HEK293T (cell line): Measurements from ENCODE around the gene SPEF2.
"Not testable (repeated sequence)": the region's sequence is repeated elsewhere in the genome, so short reads cannot be mapped to it uniquely, and the experiment has no call there.

Experiments used
- CTCF ChIA-PET: fragments of 350-600 bp; formaldehyde crosslinking; extraction: SDS; loops from one replicate; lab custom pipeline; 2021; ENCODE audit warnings: antibody characterized with exemption, inconsistent platforms; lab: Yijun Ruan, JAX
- POLR2A ChIA-PET: fragments of 350-600 bp; formaldehyde crosslinking; extraction: SDS; loops from one replicate; lab custom pipeline; 2020; ENCODE audit warnings: antibody characterized with exemption, inconsistent platforms; lab: Yijun Ruan, JAX
- DNase-seq: peaks from one replicate; pipeline ENCODE4 v3.0.0; 2012; ENCODE audit warnings: mixed read lengths; ENCODE audit errors: extremely low spot score
- ARNT ChIP-seq: fragments of 450-650 bp; IDR thresholded peaks from 2 replicates; pipeline ENCODE4 v1.6.1; 2017; ENCODE audit warnings: mild to moderate bottlenecking
- BHLHE40 ChIP-seq: fragments of 450-650 bp; IDR thresholded peaks from 2 replicates; pipeline ENCODE4 v1.6.1; 2016; ENCODE audit warnings: mild to moderate bottlenecking, moderate library complexity, borderline replicate concordance
- CTBP1 ChIP-seq: fragments of 450-650 bp; IDR thresholded peaks from 2 replicates; pipeline ENCODE4 v1.6.1; 2016; ENCODE audit warnings: borderline replicate concordance
- ELF4 ChIP-seq: fragments of 450-650 bp; IDR thresholded peaks from 2 replicates; pipeline ENCODE4 v1.6.1; 2017; ENCODE audit warnings: antibody characterized with exemption
- FOXA1 ChIP-seq: fragments of 450-650 bp; IDR thresholded peaks from 2 replicates; pipeline ENCODE4 v1.6.1; 2016; ENCODE audit warnings: mild to moderate bottlenecking
- FOXK2 ChIP-seq: fragments of 450-650 bp; IDR thresholded peaks from 2 replicates; pipeline ENCODE4 v1.6.1; 2016; ENCODE audit warnings: mild to moderate bottlenecking
- FOXM1 ChIP-seq: fragments of 450-650 bp; IDR thresholded peaks from 2 replicates; pipeline ENCODE4 v1.6.1; 2017; ENCODE audit warnings: mild to moderate bottlenecking, borderline replicate concordance
- HDGF ChIP-seq: fragments of 450-650 bp; IDR thresholded peaks from 2 replicates; pipeline ENCODE4 v1.6.1; 2017; ENCODE audit warnings: antibody characterized with exemption, borderline replicate concordance
- L3MBTL2 ChIP-seq: fragments of 450-650 bp; conservative IDR thresholded peaks from 2 replicates; pipeline ENCODE4 v1.6.1; 2016; ENCODE audit warnings: mild to moderate bottlenecking
- LEF1 ChIP-seq: fragments of 450-650 bp; IDR thresholded peaks from 2 replicates; pipeline ENCODE4 v1.6.1; 2017; ENCODE audit warnings: mild to moderate bottlenecking, borderline replicate concordance
- NFRKB ChIP-seq: fragments of 450-650 bp; IDR thresholded peaks from 2 replicates; pipeline ENCODE4 v1.6.1; 2016; ENCODE audit warnings: mild to moderate bottlenecking, moderate library complexity
- SP1 ChIP-seq: fragments of 450-650 bp; IDR thresholded peaks from 2 replicates; pipeline ENCODE4 v1.6.1; 2017
- SUZ12 ChIP-seq: fragments of 450-650 bp; IDR thresholded peaks from 2 replicates; pipeline ENCODE4 v1.6.1; 2016; ENCODE audit warnings: mild to moderate bottlenecking
- TARDBP ChIP-seq: fragments of 450-650 bp; IDR thresholded peaks from 2 replicates; pipeline ENCODE4 v1.6.1; 2016
- ZNF384 ChIP-seq: fragments of 450-650 bp; IDR thresholded peaks from 2 replicates; pipeline ENCODE4 v1.6.1; 2016
- TF ChIP-seq, protein P1 (sequence below): fragments of 450-650 bp; IDR thresholded peaks from 2 replicates; pipeline ENCODE4 v1.6.1; 2016

The SPEF2 gene

DNA sequence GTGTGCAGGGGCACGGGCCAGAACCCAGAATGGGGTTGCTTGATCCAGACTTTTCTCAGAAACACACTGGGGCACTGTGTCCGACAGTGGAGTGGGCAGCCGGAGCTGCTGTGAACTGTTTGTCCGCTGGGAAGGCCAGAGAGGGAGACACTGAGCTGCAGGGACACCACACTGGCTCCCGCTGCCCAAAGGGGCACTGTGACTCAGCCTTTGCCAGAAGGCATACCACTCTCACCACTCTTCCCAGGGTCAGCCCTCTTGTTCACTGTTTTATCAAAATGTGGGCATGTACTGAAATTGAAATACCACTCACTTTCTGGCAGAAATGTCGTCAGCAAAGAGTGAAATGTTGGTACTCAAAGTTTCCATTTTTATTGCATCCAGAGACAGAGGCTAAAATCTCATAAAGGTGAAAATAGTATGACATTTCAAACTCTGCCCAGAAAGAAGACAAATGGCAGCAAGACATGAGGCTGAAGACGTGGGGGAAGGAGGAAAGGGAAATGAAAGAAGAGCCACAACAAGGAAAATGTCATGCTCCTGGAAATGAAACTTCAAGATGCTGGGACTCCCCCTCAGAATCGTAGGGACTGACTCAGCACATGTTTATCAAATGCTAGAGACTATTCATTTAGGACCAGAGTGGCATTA is 234.5 kb downstream of the SPEF2 start:
- DNase-seq, result no peak
- TF ChIP-seq ELF4, result no peak
- no peak for TF ChIP-seq CTBP1
- no peak for TF ChIP-seq FOXM1
- TF ChIP-seq FOXK2, result no peak
- TF ChIP-seq BHLHE40, result no peak
- no peak for TF ChIP-seq ZNF384
- TF ChIP-seq SP1, result no peak
- TF ChIP-seq, protein P1, sequence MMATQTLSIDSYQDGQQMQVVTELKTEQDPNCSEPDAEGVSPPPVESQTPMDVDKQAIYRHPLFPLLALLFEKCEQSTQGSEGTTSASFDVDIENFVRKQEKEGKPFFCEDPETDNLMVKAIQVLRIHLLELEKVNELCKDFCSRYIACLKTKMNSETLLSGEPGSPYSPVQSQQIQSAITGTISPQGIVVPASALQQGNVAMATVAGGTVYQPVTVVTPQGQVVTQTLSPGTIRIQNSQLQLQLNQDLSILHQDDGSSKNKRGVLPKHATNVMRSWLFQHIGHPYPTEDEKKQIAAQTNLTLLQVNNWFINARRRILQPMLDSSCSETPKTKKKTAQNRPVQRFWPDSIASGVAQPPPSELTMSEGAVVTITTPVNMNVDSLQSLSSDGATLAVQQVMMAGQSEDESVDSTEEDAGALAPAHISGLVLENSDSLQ, result no peak
- TF ChIP-seq L3MBTL2, result no peak
- TF ChIP-seq HDGF, result no peak
- no peak for TF ChIP-seq SUZ12
- TF ChIP-seq TARDBP, result no peak
- no peak for TF ChIP-seq FOXA1
- no peak for TF ChIP-seq NFRKB
- TF ChIP-seq LEF1, result no peak
- no peak for TF ChIP-seq ARNT
- POLR2A ChIA-PET, result no interaction called here
- CTCF ChIA-PET, result no interaction called here

GRCh38 chr5:35852773-35853172 is 235.1 kb downstream of the SPEF2 start:
- POLR2A ChIA-PET, result no interaction called here

GRCh38 chr5:35853631-35854030 is 236.0 kb downstream of the SPEF2 start:
- POLR2A ChIA-PET, result no interaction called here
- DNase-seq, result no peak
- TF ChIP-seq SP1, result no peak
- no peak for TF ChIP-seq FOXA1
- no peak for TF ChIP-seq BHLHE40
- no peak for TF ChIP-seq ARNT

More at GRCh38 chr5:35852773-35853172, 235.1 kb downstream of the SPEF2 start:
- DNase-seq, result no peak
- CTCF ChIA-PET, result no interaction called here
- no peak for TF ChIP-seq L3MBTL2
- TF ChIP-seq TARDBP, result no peak
- no peak for TF ChIP-seq SP1
- no peak for TF ChIP-seq ZNF384
- no peak for TF ChIP-seq BHLHE40
- TF ChIP-seq SUZ12, result no peak
- TF ChIP-seq LEF1, result no peak
- TF ChIP-seq FOXM1, result no peak
- no peak for TF ChIP-seq CTBP1
- no peak for TF ChIP-seq HDGF
- TF ChIP-seq FOXK2, result no peak
- TF ChIP-seq ELF4, result no peak
- no peak for TF ChIP-seq NFRKB
- no peak for TF ChIP-seq FOXA1
- TF ChIP-seq ARNT, result no peak

DNA sequence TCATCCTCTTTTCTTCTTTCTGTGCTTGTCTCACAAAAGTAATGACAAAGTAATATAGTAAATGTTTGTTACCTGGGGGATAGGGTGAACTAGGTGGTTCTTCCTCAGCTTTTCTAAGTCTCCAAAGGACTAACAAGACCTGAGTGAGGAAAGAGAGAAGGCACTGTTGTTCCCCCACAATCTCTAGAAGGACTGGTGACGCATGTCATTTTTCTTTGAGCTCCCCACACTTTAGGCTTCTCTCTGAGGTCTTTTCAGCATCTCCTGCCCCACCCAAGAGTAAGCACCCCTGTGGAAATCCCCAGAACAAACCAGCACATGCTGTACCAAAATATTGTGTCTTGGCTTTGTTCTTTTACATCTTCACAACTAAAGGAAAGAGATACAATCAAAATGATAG is 236.6 kb downstream of the SPEF2 start:
- no peak for TF ChIP-seq ZNF384
- TF ChIP-seq L3MBTL2, result no peak
- no peak for TF ChIP-seq SP1
- no peak for TF ChIP-seq ELF4
- no peak for TF ChIP-seq TARDBP
- no peak for TF ChIP-seq NFRKB
- TF ChIP-seq SUZ12, result no peak
- ChIA-PET POLR2A (no interaction called here), CTCF (no interaction called here)
- no peak for DNase-seq

More at GRCh38 chr5:35853631-35854030, 236.0 kb downstream of the SPEF2 start:
- CTCF ChIA-PET, result no interaction called here

DNA sequence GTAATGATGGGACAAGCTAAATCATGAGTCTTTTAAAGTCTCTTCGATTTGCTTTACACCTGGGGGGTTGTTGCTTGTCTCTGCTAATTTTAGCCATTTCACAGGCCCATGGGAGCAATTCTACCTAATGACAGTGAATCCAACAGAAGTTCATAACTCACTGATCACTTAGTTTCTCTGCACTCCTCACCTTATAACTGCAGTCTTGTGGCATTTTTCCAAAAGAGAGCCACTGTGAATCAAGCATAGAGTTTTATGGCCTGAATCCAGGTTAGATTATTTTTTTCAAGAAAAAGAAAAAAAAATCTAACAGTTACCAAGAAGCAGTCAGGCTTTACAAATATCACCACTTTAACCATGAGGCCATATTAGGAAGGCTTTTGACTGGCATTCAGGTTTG is 237.5 kb downstream of the SPEF2 start:
- ChIA-PET POLR2A (no interaction called here), CTCF (no interaction called here)
- DNase-seq, result no peak
- no peak for TF ChIP-seq ELF4
- TF ChIP-seq FOXM1, result no peak
- no peak for TF ChIP-seq L3MBTL2
- TF ChIP-seq TARDBP, result no peak
- TF ChIP-seq ZNF384, result no peak
- no peak for TF ChIP-seq CTBP1

DNA sequence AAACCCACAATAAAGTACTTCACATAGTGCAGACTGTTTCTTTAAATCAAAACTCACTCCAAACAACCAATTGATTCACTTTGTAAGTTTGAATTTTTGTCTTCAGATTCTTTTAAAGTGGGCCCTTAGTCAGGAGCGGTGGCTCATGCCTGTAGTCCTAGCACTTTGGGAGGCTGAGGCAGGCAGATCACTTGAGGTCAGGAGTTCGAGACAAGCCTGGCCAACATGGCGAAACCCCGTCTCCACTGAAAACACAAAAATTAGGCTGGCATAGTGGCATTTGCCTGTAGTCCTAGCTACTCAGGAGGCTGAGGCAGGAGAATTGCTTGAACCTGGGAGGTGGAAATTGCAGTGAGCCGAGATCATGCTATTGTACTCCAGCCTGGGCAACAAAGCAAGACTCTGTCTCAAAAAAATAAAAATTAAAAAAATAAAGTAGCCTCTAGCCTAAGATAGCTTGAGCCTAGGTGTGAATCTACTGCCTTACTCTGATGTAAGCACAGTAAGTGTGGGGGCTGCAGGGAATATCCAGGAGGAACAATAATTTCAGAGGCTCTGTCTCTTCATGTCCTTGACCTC is 238.6 kb downstream of the SPEF2 start:
- DNase-seq, POLR2A ChIA-PET, CTCF ChIA-PET: not testable (repeated sequence)

DNA sequence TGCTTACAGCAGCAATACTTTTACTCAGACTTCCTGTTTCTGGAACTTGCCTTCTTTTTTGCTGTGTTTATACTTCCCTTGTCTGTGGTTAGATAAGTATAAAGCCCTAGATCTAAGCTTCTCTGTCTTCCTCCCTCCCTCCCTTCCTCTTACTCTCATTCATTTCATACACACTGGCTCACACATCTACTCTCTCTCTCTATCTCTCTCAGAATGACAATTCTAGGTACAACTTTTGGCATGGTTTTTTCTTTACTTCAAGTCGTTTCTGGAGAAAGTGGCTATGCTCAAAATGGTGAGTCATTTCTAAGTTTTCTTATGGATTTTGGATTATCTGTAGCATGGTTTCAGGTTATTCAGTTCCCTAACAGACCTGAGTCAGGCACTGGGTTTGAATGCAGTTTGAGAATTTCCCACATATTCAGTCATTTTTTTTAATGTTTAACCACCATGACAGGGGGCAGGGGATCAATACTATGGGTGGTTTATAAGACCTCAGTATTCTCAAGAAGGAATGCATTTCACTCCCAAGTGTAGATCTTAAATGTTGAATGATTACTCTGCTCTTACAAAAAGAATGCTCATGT is 239.2 kb downstream of the SPEF2 start, which contains the start of gene IL7R:
TSS of gene IL7R (plus strand) at position 127 of the 587 bp plus-strand sequence. CDS start at position 214, 87 bp downstream.
- no peak for DNase-seq
- ChIA-PET CTCF (no interaction called here), POLR2A (no interaction called here)
- no peak for TF ChIP-seq ELF4
- no peak for TF ChIP-seq NFRKB
- TF ChIP-seq BHLHE40, result no peak
